ENCODE measurements around the gene SRGAP3. TPM values are rescaled to one million over a fixed set of nuclear protein-coding genes. Genes with fewer than 3 reads are reported as not detected.

Gene SRGAP3
- total and polyA plus RNA-seq, 2 donors (not counting 1 experiment from before 2014, with no cell fraction given) = 1.4 to 1.5 TPM

GRCh38 chr3:9185046-9185445 lies 64.4 kb downstream of the SRGAP3 start:
- Mint-ChIP-seq H3K27me3 (peaks cover 12% of the 10 kb centered on the region), H3K4me1 (peaks cover 13% of the 10 kb centered on the region), H3K4me3 (no peak overlapping the region), H3K27ac (no peak overlapping the region), H3K9me3 (ENCODE audit: insufficient read depth) (no peaks in the 10 kb centered on the region)
- no peak for TF ChIP-seq EZH2 (IDR thresholded peaks at IDR 0.05; ENCODE audit: borderline replicate concordance, insufficient read depth, low read depth, low read length, poor library complexity, severe bottlenecking)
- TF ChIP-seq CTCF (IDR thresholded peaks at IDR 0.05) = no peak
- Histone ChIP-seq H3K9me3 (ENCODE audit: control extremely low read depth in 1 of 3, control insufficient read depth in 2 of 3, insufficient read depth in 1 of 3, low read length in 2 of 3) (no peaks in the 10 kb centered on the region), H4K20me1 (ENCODE audit: control insufficient read depth, insufficient read depth, low read length, poor library complexity, severe bottlenecking) (no peaks in the 10 kb centered on the region), H2AFZ (ENCODE audit: insufficient read depth, low read depth, low read length, poor library complexity, severe bottlenecking) (no peak overlapping the region), H3K4me2 (replicated peaks; ENCODE audit: low read depth, low read length, poor library complexity, severe bottlenecking) (no peak overlapping the region), H3K27ac (ENCODE audit: low read length in 2 of 2) (no peak overlapping the region), H3K4me3 (ENCODE audit: control extremely low read depth in 1 of 5, extremely low read depth in 1 of 5, insufficient read depth in 1 of 5, low read depth in 2 of 5, low read length in 4 of 5) (no peak overlapping the region), H3K79me2 (ENCODE audit: control insufficient read depth, insufficient read depth, low read length) (no peaks in the 10 kb centered on the region), H3K9ac (ENCODE audit: low read length) (no peak overlapping the region), H3K36me3 (replicated peaks in 1 of 2; ENCODE audit: control extremely low read depth in 1 of 2, control insufficient read depth in 1 of 2, extremely low read depth in 1 of 2, insufficient read depth in 2 of 2, low read length in 1 of 2) (no peaks in the 10 kb centered on the region), H3K27me3 (replicated peaks in 1 of 4; ENCODE audit: control extremely low read depth in 1 of 4, control insufficient read depth in 3 of 4, insufficient read depth in 4 of 4, low read length in 3 of 4) (peaks cover 0 to 2% (median 0%) of the 10 kb centered on the region in 4 experiments), H3K4me1 (ENCODE audit: control insufficient read depth in 2 of 2, insufficient read depth in 2 of 2, low read length in 2 of 2) (peaks cover 8 to 10% of the 10 kb centered on the region in 2 donors)
- CTCF ChIA-PET = no interaction called here
- intact Hi-C loops (cut with micrococcal nuclease) = no loop called here
- no peak for DNase-seq
- no peak for ATAC-seq (ENCODE audit: low read depth)
- POLR2A ChIA-PET = no interaction called here
- WGBS (ENCODE audit: insufficient coverage) = 90% methylated on average over 1 of the region's 3 CpGs

GRCh38 chr3:9184461-9184835 lies 65.0 kb downstream of the SRGAP3 start:
- no peak overlapping the region for H3K27ac Mint-ChIP-seq
- H3K9ac ChIP-seq (ENCODE audit: low read length) = no peak overlapping the region
- peaks cover 0 to 2% (median 0%) of the 10 kb centered on the region in 4 experiments for H3K27me3 ChIP-seq (replicated peaks in 1 of 4; ENCODE audit: control extremely low read depth in 1 of 4, control insufficient read depth in 3 of 4, insufficient read depth in 4 of 4, low read length in 3 of 4)
- no peaks in the 10 kb centered on the region for H3K9me3 Mint-ChIP-seq (ENCODE audit: insufficient read depth)
- H3K4me1 Mint-ChIP-seq = peaks cover 19% of the 10 kb centered on the region
- H3K4me2 ChIP-seq (replicated peaks; ENCODE audit: low read depth, low read length, poor library complexity, severe bottlenecking) = no peak overlapping the region
- no peaks in the 10 kb centered on the region for H3K79me2 ChIP-seq (ENCODE audit: control insufficient read depth, insufficient read depth, low read length)
- ATAC-seq (ENCODE audit: low read depth) = no peak
- CTCF ChIA-PET = no interaction called here
- no peaks in the 10 kb centered on the region for H3K36me3 ChIP-seq (replicated peaks in 1 of 2; ENCODE audit: control extremely low read depth in 1 of 2, control insufficient read depth in 1 of 2, extremely low read depth in 1 of 2, insufficient read depth in 2 of 2, low read length in 1 of 2)
- H3K4me1 ChIP-seq (ENCODE audit: control insufficient read depth in 2 of 2, insufficient read depth in 2 of 2, low read length in 2 of 2) = peaks cover 14 to 16% of the 10 kb centered on the region in 2 donors
- H3K27ac ChIP-seq (ENCODE audit: low read length in 2 of 2) = no peak overlapping the region
- POLR2A ChIA-PET = no interaction called here
- TF ChIP-seq EZH2 (IDR thresholded peaks at IDR 0.05; ENCODE audit: borderline replicate concordance, insufficient read depth, low read depth, low read length, poor library complexity, severe bottlenecking) (no peak), CTCF (IDR thresholded peaks at IDR 0.05) (no peak)
- DNase-seq = no peak
- no peak overlapping the region for H3K4me3 Mint-ChIP-seq
- 80% methylated on average over 2 of the region's 4 CpGs for WGBS (ENCODE audit: insufficient coverage)
- intact Hi-C loops (cut with micrococcal nuclease) = no loop called here
- no peaks in the 10 kb centered on the region for H3K9me3 ChIP-seq (ENCODE audit: control extremely low read depth in 1 of 3, control insufficient read depth in 2 of 3, insufficient read depth in 1 of 3, low read length in 2 of 3)
- no peaks in the 10 kb centered on the region for H4K20me1 ChIP-seq (ENCODE audit: control insufficient read depth, insufficient read depth, low read length, poor library complexity, severe bottlenecking)
- H3K27me3 Mint-ChIP-seq = peaks cover 7% of the 10 kb centered on the region
- H2AFZ ChIP-seq (ENCODE audit: insufficient read depth, low read depth, low read length, poor library complexity, severe bottlenecking) = no peak overlapping the region
- H3K4me3 ChIP-seq (ENCODE audit: control extremely low read depth in 1 of 5, extremely low read depth in 1 of 5, insufficient read depth in 1 of 5, low read depth in 2 of 5, low read length in 4 of 5) = no peak overlapping the region

Measured in B cell (primary cell).